GM12801 (cell line): ENCODE measurements around the gene GPHB5.

Experiments
- TF ChIP-seq, protein P1 (sequence below): IDR thresholded peaks from one replicate; pipeline ENCODE4 v1.5.1; 2011; ENCODE audit warnings: control low read depth; ENCODE audit not compliant: insufficient read length; ENCODE audit errors: extremely low read depth

The GPHB5 gene

DNA sequence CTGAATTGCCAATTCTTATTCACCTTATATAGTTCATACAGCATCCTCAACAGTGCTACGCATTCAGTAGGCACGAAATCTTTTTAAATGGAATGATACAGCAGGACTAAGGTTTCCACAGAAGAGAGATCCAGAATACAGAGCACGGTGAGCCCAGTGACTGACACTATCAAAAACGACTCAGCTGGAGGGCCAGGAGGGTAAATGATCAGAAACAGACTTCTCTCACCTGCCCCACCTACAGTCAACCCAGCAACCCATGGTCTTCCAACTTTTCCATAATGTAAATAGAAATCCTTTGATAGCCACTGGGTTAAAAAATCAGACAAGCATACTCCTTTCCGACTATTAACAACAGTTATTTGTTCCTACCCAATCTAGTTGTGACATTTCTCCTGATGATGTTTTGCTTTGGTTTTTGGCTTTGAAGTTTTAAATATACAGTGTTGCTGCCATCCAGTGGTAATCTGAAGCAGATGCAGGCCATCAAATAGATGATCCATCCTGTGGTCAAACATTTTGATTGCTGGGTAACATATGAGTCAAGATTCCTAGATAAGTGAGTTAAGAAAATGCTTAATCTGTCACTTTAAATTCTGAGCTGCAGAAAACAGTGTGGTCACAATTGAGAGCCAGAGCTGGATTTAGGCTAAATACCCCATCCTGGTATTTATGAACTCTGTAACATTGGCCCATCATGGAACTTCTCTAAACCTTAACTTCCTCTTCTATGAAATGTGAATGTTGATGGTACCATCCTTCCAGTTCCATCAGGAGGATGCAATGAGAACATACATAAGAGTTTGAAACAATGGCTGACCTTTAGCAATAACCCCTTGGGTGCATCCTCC, 42.0 kb downstream of the GPHB5 start:
- TF ChIP-seq, protein P1, sequence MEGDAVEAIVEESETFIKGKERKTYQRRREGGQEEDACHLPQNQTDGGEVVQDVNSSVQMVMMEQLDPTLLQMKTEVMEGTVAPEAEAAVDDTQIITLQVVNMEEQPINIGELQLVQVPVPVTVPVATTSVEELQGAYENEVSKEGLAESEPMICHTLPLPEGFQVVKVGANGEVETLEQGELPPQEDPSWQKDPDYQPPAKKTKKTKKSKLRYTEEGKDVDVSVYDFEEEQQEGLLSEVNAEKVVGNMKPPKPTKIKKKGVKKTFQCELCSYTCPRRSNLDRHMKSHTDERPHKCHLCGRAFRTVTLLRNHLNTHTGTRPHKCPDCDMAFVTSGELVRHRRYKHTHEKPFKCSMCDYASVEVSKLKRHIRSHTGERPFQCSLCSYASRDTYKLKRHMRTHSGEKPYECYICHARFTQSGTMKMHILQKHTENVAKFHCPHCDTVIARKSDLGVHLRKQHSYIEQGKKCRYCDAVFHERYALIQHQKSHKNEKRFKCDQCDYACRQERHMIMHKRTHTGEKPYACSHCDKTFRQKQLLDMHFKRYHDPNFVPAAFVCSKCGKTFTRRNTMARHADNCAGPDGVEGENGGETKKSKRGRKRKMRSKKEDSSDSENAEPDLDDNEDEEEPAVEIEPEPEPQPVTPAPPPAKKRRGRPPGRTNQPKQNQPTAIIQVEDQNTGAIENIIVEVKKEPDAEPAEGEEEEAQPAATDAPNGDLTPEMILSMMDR, result peak; percentile 5

DNA sequence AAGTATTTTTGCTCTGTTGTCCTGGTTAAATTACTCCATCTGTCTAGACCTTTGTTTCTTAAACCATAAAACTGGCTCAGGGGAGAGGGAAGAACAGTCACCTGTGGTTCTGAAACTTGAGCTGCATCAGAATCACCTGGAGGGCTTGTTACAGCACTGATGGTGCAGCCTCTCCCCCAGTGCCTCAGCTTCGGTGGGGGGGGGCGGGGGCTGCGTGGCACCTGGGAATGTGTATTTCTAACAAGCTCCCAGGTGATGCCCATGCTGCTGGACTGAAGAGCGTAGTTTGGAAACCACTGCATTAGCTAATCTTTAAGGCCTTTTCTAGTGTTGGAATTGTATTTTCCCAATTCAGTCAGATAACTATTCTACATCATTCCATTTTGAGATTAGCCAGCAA, 42.7 kb downstream of the GPHB5 start:
- TF ChIP-seq, protein P1, result no peak

DNA sequence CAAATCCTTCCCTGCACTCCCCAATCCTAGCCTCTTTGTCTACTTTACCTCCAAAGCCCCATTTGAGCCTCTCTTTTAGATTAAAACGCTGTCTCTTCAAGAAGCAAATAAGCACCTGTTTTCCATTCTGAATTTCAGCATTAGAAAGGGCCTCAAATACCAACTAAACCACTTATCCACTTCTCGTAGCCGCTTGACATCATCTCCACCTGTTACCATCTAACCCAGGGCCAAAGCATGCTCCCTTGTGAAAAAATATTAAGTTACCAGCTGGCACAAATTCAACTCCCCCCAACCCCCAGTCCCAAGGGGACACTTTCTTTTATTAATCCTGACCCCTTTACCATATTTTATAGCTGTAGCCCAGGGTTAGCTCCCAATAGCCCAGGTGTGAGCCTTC, 43.1 kb downstream of the GPHB5 start:
- TF ChIP-seq, protein P1, result no peak

DNA sequence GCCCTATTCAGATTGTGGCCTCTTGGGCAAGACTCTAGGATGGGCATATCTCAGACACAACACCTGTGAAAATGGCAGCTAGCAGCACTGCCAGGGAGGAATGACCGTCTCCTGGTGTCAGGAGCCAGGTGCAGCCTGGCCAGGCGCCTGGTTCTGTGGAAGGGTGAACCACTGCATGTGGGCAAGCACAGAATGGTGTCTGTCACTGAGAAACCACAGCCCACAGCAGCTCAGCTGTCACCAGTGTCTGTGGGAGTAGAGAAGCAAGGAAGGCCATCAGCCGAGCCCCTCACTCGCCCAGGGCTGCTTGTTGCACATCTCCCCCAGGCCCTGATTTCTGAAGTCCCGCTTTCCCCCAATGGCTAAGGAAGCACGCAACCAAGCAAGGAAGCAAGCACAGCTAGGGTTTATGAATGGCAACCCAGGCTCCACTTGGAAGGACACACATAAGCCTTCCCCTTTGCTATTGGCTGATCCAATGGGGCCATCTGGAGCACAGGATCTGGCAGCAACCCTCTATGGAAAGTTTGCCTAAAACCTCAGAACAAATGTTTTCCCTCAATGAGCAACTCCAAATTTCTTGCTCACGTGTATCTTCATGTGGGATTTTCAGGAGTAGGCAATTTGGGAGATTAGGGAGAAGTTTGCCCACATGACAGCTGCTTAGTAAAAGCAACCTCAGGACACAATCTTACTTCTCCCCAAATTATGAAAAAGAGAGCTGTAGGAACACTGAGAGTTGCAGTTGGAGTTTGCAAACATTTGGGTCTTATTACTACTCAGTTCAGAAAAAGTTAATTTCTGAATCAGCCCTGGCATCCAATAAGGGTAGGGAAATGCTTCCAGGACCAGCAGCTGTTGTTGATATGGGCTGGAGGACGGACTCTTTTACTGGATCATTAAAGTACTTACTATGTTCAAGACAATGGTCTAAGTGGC, 44.7 kb downstream of the GPHB5 start:
- TF ChIP-seq, protein P1, result no peak

DNA sequence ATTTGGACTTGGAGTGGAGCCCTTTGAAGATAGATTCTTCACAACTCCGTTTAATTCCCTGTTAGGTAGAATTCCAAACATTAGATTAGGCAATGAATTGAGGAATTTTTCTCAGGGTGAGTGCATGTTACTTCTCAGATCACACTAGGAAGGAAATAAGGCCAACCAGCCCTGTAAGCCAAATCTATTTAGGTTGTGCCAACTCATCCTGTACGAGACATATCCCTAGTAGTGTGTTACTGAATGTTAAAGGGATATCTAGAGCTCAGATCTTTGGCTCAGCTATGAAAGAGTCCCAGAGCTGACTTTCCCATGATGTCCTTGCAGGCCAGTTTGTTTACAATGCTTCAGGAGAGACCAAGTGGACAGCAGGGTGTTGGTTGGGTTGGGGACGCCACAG, 45.6 kb downstream of the GPHB5 start:
- TF ChIP-seq, protein P1, result no peak

DNA sequence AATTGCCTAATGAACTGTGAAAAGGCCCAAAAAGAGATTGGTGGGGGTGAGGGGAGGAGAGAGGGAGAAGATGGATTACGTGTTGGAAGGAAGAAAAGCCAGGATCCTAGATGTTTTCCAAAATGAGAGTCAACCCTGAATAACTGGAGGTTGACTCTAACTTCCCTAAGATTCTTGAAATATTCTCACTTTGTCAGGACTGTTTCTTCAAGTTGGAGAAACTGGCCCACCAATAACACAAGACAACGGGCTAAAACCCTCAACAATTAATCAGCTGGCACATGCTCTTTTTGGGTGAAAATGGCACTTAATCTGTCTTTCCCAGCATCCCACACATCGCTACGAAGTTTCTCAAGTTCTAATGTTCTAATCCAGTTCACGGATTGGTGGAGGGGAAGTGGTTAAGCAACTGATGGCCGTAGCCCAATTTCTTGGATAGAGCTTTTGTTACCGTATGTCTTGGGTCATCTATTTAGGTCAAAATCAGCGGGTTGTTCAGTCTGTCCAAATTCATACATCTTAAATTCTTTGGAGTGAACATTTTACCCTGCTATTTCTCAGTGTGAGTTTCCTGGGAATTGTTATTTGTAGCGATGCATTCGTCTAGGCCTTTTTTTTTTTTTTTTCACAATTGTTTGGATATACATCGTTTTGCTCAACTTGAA, 49.0 kb downstream of the GPHB5 start:
- TF ChIP-seq, protein P1, result no peak

DNA sequence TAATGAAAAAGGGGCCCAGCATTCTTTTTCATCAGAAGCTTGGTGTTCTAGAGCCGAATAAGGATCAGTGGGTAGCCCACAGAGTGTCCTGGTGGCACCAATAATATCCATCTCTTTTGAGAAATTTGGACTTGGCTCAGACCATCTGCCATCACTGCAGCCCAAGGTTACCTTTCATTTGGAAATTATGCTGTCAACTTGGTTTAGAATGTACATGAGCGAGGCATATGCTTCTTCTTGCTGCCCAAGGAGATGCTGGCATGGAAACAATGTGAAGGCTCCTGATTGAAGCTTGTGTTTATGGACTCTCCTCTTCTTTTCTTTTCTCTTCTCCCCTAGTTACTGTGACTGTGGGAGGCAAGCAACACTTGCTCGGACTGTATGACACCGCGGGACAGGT, 50.0 kb downstream of the GPHB5 start:
- TF ChIP-seq, protein P1, result no peak
